Measurements from ENCODE around the gene ABCG1.

DNA sequence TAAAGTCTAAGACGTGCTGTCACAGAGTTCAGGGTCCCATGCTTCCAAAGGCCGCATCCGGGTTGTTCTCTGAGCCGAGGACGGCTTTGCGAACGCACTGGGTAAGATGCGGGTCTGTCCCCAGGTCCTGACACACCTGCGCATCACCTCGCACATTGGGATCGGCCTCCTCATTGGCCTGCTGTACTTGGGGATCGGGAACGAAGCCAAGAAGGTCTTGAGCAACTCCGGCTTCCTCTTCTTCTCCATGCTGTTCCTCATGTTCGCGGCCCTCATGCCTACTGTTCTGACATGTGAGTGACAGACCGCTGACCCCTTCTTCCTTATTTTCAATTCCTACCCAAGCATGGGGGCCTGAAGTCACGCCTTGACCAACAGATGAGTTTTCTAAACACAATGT is 71.0 kb downstream of the ABCG1 start:
- TF ChIP-seq CTCF (IDR thresholded peaks at IDR 0.05): no peak
- TF ChIP-seq POLR2A (IDR thresholded peaks at IDR 0.05): no peak

All from Peyer's patch (tissue), 4 donors.